ENCODE data around the gene IGFBP4. TPM values are rescaled to one million over a fixed set of nuclear protein-coding genes. Genes with fewer than 3 reads are reported as not detected.

The IGFBP4 gene
- total RNA-seq, 4 donors from 2014 or later = 98.4 to 302 (median 166) TPM

- peaks cover 16 to 29% (median 21%) of the 10 kb centered on the region in 4 donors for H3K4me1 ChIP-seq
- peak in 1 of 3 donors; percentile 2 for TF ChIP-seq POLR2AphosphoS5 (IDR thresholded peaks at IDR 0.05)
- no peak for TF ChIP-seq CTCF (IDR thresholded peaks at IDR 0.05)
- no peaks in the 10 kb centered on the region for H3K9me3 ChIP-seq
- intact Hi-C loops (cut with DNase I; ENCODE audit: low total_unique reads) (no loop called here), in situ Hi-C loops (cut with MboI; ENCODE audit: low pct_ligation_motif_present in 1 of 4, low pct_unique_long_range_greater_than_20kb in 1 of 4, low sequenced_read_pairs in 3 of 4) (no loop called here)
- no peaks in the 10 kb centered on the region for H3K36me3 ChIP-seq
- H3K4me3 ChIP-seq = no peak overlapping the region
- 83 to 92% methylated on average over 1 to 5 of the region's 5 CpGs for WGBS, 2 donors (ENCODE audit: low coverage in 1 of 2)
- H3K27me3 ChIP-seq = no peaks in the 10 kb centered on the region
- DNase-seq = no peak
- H3K27ac ChIP-seq = peak overlapping the region in 1 of 4 donors; percentile 83
Measured at GRCh38 chr17:40464392-40464855, 21.2 kb downstream of the IGFBP4 start.

GRCh38 chr17:40466298-40466971 lies 23.2 kb downstream of the IGFBP4 start:
- peaks cover 6 to 23% (median 13%) of the 10 kb centered on the region in 4 donors for H3K4me1 ChIP-seq
- no peak for DNase-seq
- intact Hi-C loops (cut with DNase I; ENCODE audit: low total_unique reads) = no loop called here
- no peaks in the 10 kb centered on the region for H3K27me3 ChIP-seq
- no peak for TF ChIP-seq POLR2A (IDR thresholded peaks at IDR 0.05)
- no peak for TF ChIP-seq CTCF (IDR thresholded peaks at IDR 0.05)
- no peak for TF ChIP-seq EP300 (IDR thresholded peaks at IDR 0.05; ENCODE audit: low read depth)
- no peak for TF ChIP-seq POLR2AphosphoS5 (IDR thresholded peaks at IDR 0.05)
- no peaks in the 10 kb centered on the region for H3K9me3 ChIP-seq
- WGBS, 2 donors (ENCODE audit: low coverage in 1 of 2) = 82 to 90% methylated on average over 2 to 11 of the region's 11 CpGs
- H3K36me3 ChIP-seq = no peaks in the 10 kb centered on the region
- H3K27ac ChIP-seq = no peak overlapping the region
- H3K4me3 ChIP-seq = no peak overlapping the region
- in situ Hi-C loops (cut with MboI; ENCODE audit: low pct_ligation_motif_present in 1 of 4, low pct_unique_long_range_greater_than_20kb in 1 of 4, low sequenced_read_pairs in 3 of 4) = no loop called here

GRCh38 chr17:40467281-40467867 lies 24.1 kb downstream of the IGFBP4 start:
- 86% methylated on average over 2 of the region's 2 CpGs; no CpG with 5 or more reads in 1 of the 2 donors for WGBS, 2 donors (ENCODE audit: low coverage in 1 of 2)

More at GRCh38 chr17:40467281-40467867, 24.1 kb downstream of the IGFBP4 start:
- intact Hi-C loops (cut with DNase I; ENCODE audit: low total_unique reads) (no loop called here), in situ Hi-C loops (cut with MboI; ENCODE audit: low pct_ligation_motif_present in 1 of 4, low pct_unique_long_range_greater_than_20kb in 1 of 4, low sequenced_read_pairs in 3 of 4) (no loop called here)
- Histone ChIP-seq H3K27ac (no peak overlapping the region), H3K36me3 (no peaks in the 10 kb centered on the region), H3K4me3 (no peak overlapping the region), H3K4me1 (peaks cover under 1 to 20% (median 9%) of the 10 kb centered on the region in 4 donors), H3K9me3 (no peaks in the 10 kb centered on the region), H3K27me3 (no peaks in the 10 kb centered on the region)
- no peak for DNase-seq
- TF ChIP-seq POLR2A (IDR thresholded peaks at IDR 0.05) (no peak), EP300 (IDR thresholded peaks at IDR 0.05; ENCODE audit: low read depth) (no peak), CTCF (IDR thresholded peaks at IDR 0.05) (no peak), POLR2AphosphoS5 (IDR thresholded peaks at IDR 0.05) (no peak)
